IMR-90 (cell line): ENCODE data around the gene TWIST2. TPM values are rescaled to one million over a fixed set of nuclear protein-coding genes. Genes with fewer than 3 reads are reported as not detected.

Experiments used
- ATAC-seq: fragments of 200-7000 bp; cut with Tn5 transposase; 2 replicates; pipeline ENCODE4 v1.9.1; 2020; ENCODE audit warnings: low read depth, mild to moderate bottlenecking, moderate library complexity
- BruUV-seq: library from RNA; stranded (reverse); fragments of 400-500 nt; replicated peaks from 2 replicates; lab custom pipeline; 2021; lab: Mats Ljungman, UMichigan
- CTCF ChIA-PET: fragments of 300-600 bp; formaldehyde crosslinking; extraction: SDS; loops from one replicate; lab custom pipeline; 2021; ENCODE audit warnings: antibody characterized with exemption; lab: Yijun Ruan, JAX
- POLR2A ChIA-PET: fragments of 300-600 bp; sonication (Branson Sonifier 250); formaldehyde crosslinking; loops from one replicate; lab custom pipeline; 2022; ENCODE audit warnings: antibody characterized with exemption; ENCODE audit not compliant: unreplicated experiment; lab: Charles Lee
- DNase-seq: peaks from one replicate; pipeline ENCODE4 v3.0.0; 2013
- H2AFZ ChIP-seq: replicated peaks from 2 replicates; pipeline ENCODE3; 2013; ENCODE audit warnings: low read length, mild to moderate bottlenecking; ENCODE audit not compliant: poor library complexity
- H2AK5ac ChIP-seq: 2 replicates; pipeline ENCODE4 v1.6.1; 2013; ENCODE audit warnings: low read depth, low read length, inconsistent platforms
- H2AK9ac ChIP-seq: replicated peaks from 2 replicates; pipeline ENCODE3; 2013; ENCODE audit warnings: mild to moderate bottlenecking, low read depth, low read length, moderate library complexity; ENCODE audit not compliant: poor library complexity
- H2BK120ac ChIP-seq: 2 replicates; pipeline ENCODE4 v1.6.1; 2013; ENCODE audit warnings: low read depth, low read length, inconsistent platforms
- H2BK15ac ChIP-seq: 3 replicates; pipeline ENCODE4 v1.6.1; 2013; ENCODE audit warnings: low read depth, low read length, inconsistent platforms
- H2BK20ac ChIP-seq: 2 replicates; pipeline ENCODE4 v1.6.1; 2013; ENCODE audit warnings: low read depth, mild to moderate bottlenecking, inconsistent platforms, low read length, moderate library complexity
- H2BK5ac ChIP-seq: 2 replicates; pipeline ENCODE4 v1.6.1; 2013; ENCODE audit warnings: mild to moderate bottlenecking, low read depth, low read length, inconsistent platforms; ENCODE audit not compliant: poor library complexity, severe bottlenecking
- H3K14ac ChIP-seq: replicated peaks from 2 replicates; pipeline ENCODE4 v1.6.1; 2013; ENCODE audit warnings: low read depth, low read length, inconsistent platforms
- H3K18ac ChIP-seq: 2 replicates; pipeline ENCODE4 v1.6.1; 2013; ENCODE audit warnings: low read depth, low read length, control low read depth
- H3K23ac ChIP-seq: 2 replicates; pipeline ENCODE4 v1.6.1; 2013; ENCODE audit warnings: low read depth, low read length, inconsistent platforms
- H3K27ac ChIP-seq: 2 replicates; pipeline ENCODE4 v1.5.1; 2013; ENCODE audit warnings: mild to moderate bottlenecking, control low read depth, low read length; ENCODE audit not compliant: insufficient read depth
- H3K27me3 ChIP-seq: 2 replicates; pipeline ENCODE4 v1.6.1; 2013; ENCODE audit warnings: low read length; ENCODE audit not compliant: control insufficient read depth, insufficient read depth
- H3K36me3 ChIP-seq: 2 replicates; pipeline ENCODE4 v1.6.1; 2013; ENCODE audit warnings: low read length, mixed read lengths; ENCODE audit not compliant: control insufficient read depth, insufficient read depth
- H3K4ac ChIP-seq: 2 replicates; pipeline ENCODE4 v1.6.1; 2013; ENCODE audit warnings: low read depth, low read length, inconsistent platforms
- H3K4me1 ChIP-seq: 2 replicates; pipeline ENCODE4 v1.6.1; 2013; ENCODE audit warnings: low read length, mixed read lengths; ENCODE audit not compliant: control insufficient read depth, insufficient read depth
- H3K4me2 ChIP-seq: 2 replicates; pipeline ENCODE4 v1.6.1; 2013; ENCODE audit warnings: low read depth, mild to moderate bottlenecking, control low read depth, low read length, moderate library complexity
- H3K4me3 ChIP-seq: 2 replicates; pipeline ENCODE4 v1.5.1; 2013; ENCODE audit warnings: low read depth, mild to moderate bottlenecking, control low read depth, low read length, moderate library complexity; ENCODE audit not compliant: insufficient read depth
- H3K56ac ChIP-seq: 2 replicates; pipeline ENCODE4 v1.6.1; 2013; ENCODE audit warnings: low read length, inconsistent platforms; ENCODE audit not compliant: insufficient read depth; ENCODE audit errors: extremely low read depth
- H3K79me1 ChIP-seq, 2 experiments: 2 replicates each; pipeline ENCODE4 v1.6.1; 2013; ENCODE audit warnings: low read length in 2 of 2, inconsistent platforms in 1 of 2, low read depth in 1 of 2
- H3K9ac ChIP-seq: 2 replicates; pipeline ENCODE4 v1.6.1; 2013; ENCODE audit warnings: low read depth, low read length, control low read depth
- H3K9me1 ChIP-seq: 2 replicates; pipeline ENCODE4 v1.6.1; 2013; ENCODE audit warnings: low read length, inconsistent platforms; ENCODE audit not compliant: insufficient read depth
- H3K9me3 ChIP-seq: 2 replicates; pipeline ENCODE4 v1.6.1; 2013; ENCODE audit warnings: low read length; ENCODE audit not compliant: control insufficient read depth, insufficient read depth
- H4K20me1 ChIP-seq: 2 replicates; pipeline ENCODE4 v1.6.1; 2013; ENCODE audit warnings: low read length, inconsistent platforms; ENCODE audit not compliant: insufficient read depth
- H4K5ac ChIP-seq: 2 replicates; pipeline ENCODE4 v1.6.1; 2013; ENCODE audit warnings: mild to moderate bottlenecking, low read depth, low read length, control low read depth
- H4K8ac ChIP-seq, 2 experiments: 2 replicates each; pipeline ENCODE4 v1.6.1; 2013; ENCODE audit warnings: low read depth in 2 of 2, low read length in 2 of 2, control low read depth in 1 of 2, inconsistent platforms in 1 of 2
- H4K91ac ChIP-seq: 2 replicates; pipeline ENCODE4 v1.6.1; 2013; ENCODE audit warnings: low read depth, low read length, inconsistent platforms; ENCODE audit not compliant: insufficient read depth
- BHLHE40 ChIP-seq: fragments of 150-350 bp; IDR thresholded peaks from 2 replicates; pipeline ENCODE4 v1.6.1; 2016; ENCODE audit warnings: mild to moderate bottlenecking, low read depth, low read length
- CHD1 ChIP-seq: IDR thresholded peaks from 2 replicates; pipeline ENCODE4 v1.6.1; 2012; ENCODE audit warnings: low read depth, low read length, improper control_type of control experiment
- CTCF ChIP-seq: conservative IDR thresholded peaks from 2 replicates; pipeline ENCODE4 v1.5.1; 2012; ENCODE audit warnings: mild to moderate bottlenecking, low read depth, low read length, improper control_type of control experiment
- FOS ChIP-seq: fragments of 150-350 bp; IDR thresholded peaks from 2 replicates; pipeline ENCODE4 v1.6.1; 2016; ENCODE audit warnings: low read depth, low read length
- MAFK ChIP-seq: IDR thresholded peaks from 2 replicates; pipeline ENCODE4 v1.6.1; 2012; ENCODE audit warnings: low read depth, low read length, improper control_type of control experiment
- MAZ ChIP-seq: IDR thresholded peaks from 2 replicates; pipeline ENCODE4 v1.6.1; 2012; ENCODE audit warnings: low read depth, mild to moderate bottlenecking, low read length, improper control_type of control experiment, moderate library complexity, borderline replicate concordance
- MXI1 ChIP-seq: IDR thresholded peaks from 2 replicates; pipeline ENCODE4 v1.6.1; 2012; ENCODE audit warnings: low read depth, mild to moderate bottlenecking, low read length, moderate library complexity, borderline replicate concordance
- NFE2L2 ChIP-seq: fragments of 150-350 bp; IDR thresholded peaks from 2 replicates; pipeline ENCODE4 v1.6.1; 2016; ENCODE audit warnings: low read depth, mild to moderate bottlenecking, low read length
- POLR2A ChIP-seq: IDR thresholded peaks from 2 replicates; pipeline ENCODE4 v1.6.1; 2012; ENCODE audit warnings: mild to moderate bottlenecking, low read depth, low read length
- RAD21 ChIP-seq: IDR thresholded peaks from 2 replicates; pipeline ENCODE4 v1.6.1; 2012; ENCODE audit warnings: low read length, improper control_type of control experiment
- RCOR1 ChIP-seq: IDR thresholded peaks from 2 replicates; pipeline ENCODE4 v1.6.1; 2012; ENCODE audit warnings: mild to moderate bottlenecking, low read length, improper control_type of control experiment; ENCODE audit not compliant: insufficient replicate concordance
- SMC3 ChIP-seq: fragments of 150-350 bp; IDR thresholded peaks from 2 replicates; pipeline ENCODE4 v1.6.1; 2016; ENCODE audit warnings: low read depth, mild to moderate bottlenecking, antibody characterized with exemption, low read length, moderate library complexity
- USF2 ChIP-seq: fragments of 150-350 bp; IDR thresholded peaks from 2 replicates; pipeline ENCODE4 v1.6.1; 2017; ENCODE audit warnings: mild to moderate bottlenecking, antibody characterized with exemption, low read length, low read depth
- WGBS, 2 experiments: methylation state at CpG; one replicate each; pipeline versions ENCODE4 v1.1.5 to v1.1.7; 2013; ENCODE audit warnings: missing lambda C conversion rate in 2 of 2; ENCODE audit not compliant: insufficient read length in 1 of 2; ENCODE audit errors: extremely low coverage in 2 of 2; 5-methylcytosine and 5-hydroxymethylcytosine counted together
- dilution Hi-C: fragments of 300-500 bp; cut with HindIII; formaldehyde crosslinking; loops from one replicate; pipeline ENCODE4 v1.14.3; 2018; ENCODE audit warnings: low sequenced_read_pairs; ENCODE audit not compliant: unreplicated experiment
- in situ Hi-C: fragments of 300-500 bp; cut with MboI; formaldehyde crosslinking; loops from 3 replicates; pipeline ENCODE4 v1.14.3; 2019; ENCODE audit warnings: low sequenced_read_pairs, inconsistent platforms, mixed read lengths
- intact Hi-C: fragments of 100-400 bp; cut with micrococcal nuclease; formaldehyde crosslinking; loops from 2 replicates; pipeline ENCODE4 v1.10.0; 2022
- polyA plus RNA-seq, 3 experiments: library from polyadenylated mRNA; depleted of rRNA; stranded (reverse); fragments of >200 nt; gene quantifications; 2 replicates each; pipeline ENCODE4 v1.2.3, GENCODE V29; 2012; ENCODE audit warnings: low replicate concordance in 1 of 3
- total RNA-seq: library from RNA; depleted of rRNA; stranded (reverse); fragments of >200 nt; gene quantifications from 2 replicates; pipeline ENCODE4 v1.2.3, GENCODE V29; 2012
- TF ChIP-seq, protein P1 (sequence below): fragments of 150-350 bp; IDR thresholded peaks from 2 replicates; pipeline ENCODE4 v1.6.1; 2016; ENCODE audit warnings: low read depth, mild to moderate bottlenecking, low read length, moderate library complexity, borderline replicate concordance

The TWIST2 gene
- total and polyA plus RNA-seq, 2 of the 4 experiments (the other 2 are of a cell fraction), result 9.3 to 33.6 TPM

- Histone ChIP-seq H3K79me1 (no peaks in the 10 kb centered on the region), H3K4me3 (no peak overlapping the region), H2BK5ac (no peak overlapping the region), H2AFZ (no peak overlapping the region), H2AK9ac (no peak overlapping the region), H4K5ac (no peak overlapping the region), H3K9me1 (no peaks in the 10 kb centered on the region), H3K23ac (no peak overlapping the region), H3K4me2 (no peak overlapping the region), H2BK15ac (no peak overlapping the region), H3K9me3 (no peaks in the 10 kb centered on the region; the same call in 1 of the 2 replicates), H4K8ac (no peak overlapping the region), H4K20me1 (no peaks in the 10 kb centered on the region), H2BK120ac (no peak overlapping the region), H4K91ac (no peak overlapping the region), H3K14ac (no peak overlapping the region), H3K9ac (no peak overlapping the region), H3K36me3 (no peaks in the 10 kb centered on the region), H2BK20ac (no peak overlapping the region), H2AK5ac (no peak overlapping the region), H3K4me1 (no peaks in the 10 kb centered on the region), H3K4ac (no peak overlapping the region), H3K18ac (no peak overlapping the region), H3K27ac (no peak overlapping the region), H3K56ac (no peak overlapping the region), H3K27me3 (peaks cover 31% of the 10 kb centered on the region)
- no peak for ATAC-seq
- in situ Hi-C loops (no loop called here), dilution Hi-C loops (no loop called here), intact Hi-C loops (no loop called here)
- no peak for TF ChIP-seq SMC3
- no peak for TF ChIP-seq RAD21
- no peak for TF ChIP-seq MAZ
- TF ChIP-seq RCOR1, result no peak
- TF ChIP-seq USF2, result no peak
- no peak for TF ChIP-seq POLR2A
- TF ChIP-seq BHLHE40, result no peak
- no peak for TF ChIP-seq CHD1
- no peak for TF ChIP-seq MXI1
- TF ChIP-seq MAFK, result no peak
- no peak for TF ChIP-seq FOS
- TF ChIP-seq, protein P1, sequence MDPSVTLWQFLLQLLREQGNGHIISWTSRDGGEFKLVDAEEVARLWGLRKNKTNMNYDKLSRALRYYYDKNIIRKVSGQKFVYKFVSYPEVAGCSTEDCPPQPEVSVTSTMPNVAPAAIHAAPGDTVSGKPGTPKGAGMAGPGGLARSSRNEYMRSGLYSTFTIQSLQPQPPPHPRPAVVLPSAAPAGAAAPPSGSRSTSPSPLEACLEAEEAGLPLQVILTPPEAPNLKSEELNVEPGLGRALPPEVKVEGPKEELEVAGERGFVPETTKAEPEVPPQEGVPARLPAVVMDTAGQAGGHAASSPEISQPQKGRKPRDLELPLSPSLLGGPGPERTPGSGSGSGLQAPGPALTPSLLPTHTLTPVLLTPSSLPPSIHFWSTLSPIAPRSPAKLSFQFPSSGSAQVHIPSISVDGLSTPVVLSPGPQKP, result no peak
- no peak for TF ChIP-seq CTCF
- TF ChIP-seq NFE2L2, result no peak
- CTCF ChIA-PET, result interaction anchor here (0.6 kb wide), 1 partner anchor 45 kb away, joined by 3 read pairs; the partner anchor contains the start of gene TWIST2
- POLR2A ChIA-PET, result no interaction called here
- WGBS, 2 experiments, result no CpG with 5 or more reads among the region's 4 CpGs
- BruUV-seq, result no TSS peak
- DNase-seq, result no peak
Observed at GRCh38 chr2:238802957-238803356, 44.9 kb upstream of the TWIST2 start.
